Lung (tissue), 12 donors: ENCODE results near the gene ZNF326. TPM values are rescaled to one million over a fixed set of nuclear protein-coding genes. Genes with fewer than 3 reads are reported as not detected.
"Not testable (repeated sequence)": the region's sequence is repeated elsewhere in the genome, so short reads cannot be mapped to it uniquely, and the experiment has no call there.

Source experiments
- ATAC-seq: fragments of 200-7000 bp; cut with Tn5 transposase; one replicate; pipeline ENCODE4 v1.9.1; 2020; ENCODE audit warnings: moderate number of reproducible peaks; ENCODE audit not compliant: insufficient read depth, low FRiP score
- DNase-seq, 3 donors: peaks; one replicate each; pipeline ENCODE4 v3.0.0-alpha.2; 2013 to 2017
- H3K27ac ChIP-seq, 2 donors: one replicate each; pipeline ENCODE4 v1.5.1; 2013; ENCODE audit warnings: mild to moderate bottlenecking in 2 of 2, moderate library complexity in 2 of 2, control low read depth in 1 of 2, inconsistent platforms in 1 of 2, low read depth in 1 of 2, low read length in 1 of 2
- H3K27me3 ChIP-seq, 3 donors: one replicate each; pipeline ENCODE4 v1.5.1; 2013; ENCODE audit warnings: low read length in 2 of 3; ENCODE audit not compliant: control insufficient read depth in 3 of 3, insufficient read depth in 3 of 3
- H3K36me3 ChIP-seq, 4 donors: one replicate each; pipeline ENCODE4 v1.5.1; 2013; ENCODE audit warnings: low read length in 4 of 4, mild to moderate bottlenecking in 1 of 4, moderate library complexity in 1 of 4; ENCODE audit not compliant: control insufficient read depth in 4 of 4, insufficient read depth in 4 of 4
- H3K4me1 ChIP-seq, 5 donors: one replicate each; pipeline ENCODE4 v1.5.1; 2013; ENCODE audit warnings: low read length in 5 of 5, mild to moderate bottlenecking in 2 of 5, moderate library complexity in 1 of 5; ENCODE audit not compliant: control insufficient read depth in 5 of 5, insufficient read depth in 5 of 5
- H3K4me3 ChIP-seq: one replicate; pipeline ENCODE4 v1.5.1; 2013; ENCODE audit warnings: mild to moderate bottlenecking, control low read depth, moderate library complexity
- H3K9ac ChIP-seq, 2 donors: one replicate each; pipeline ENCODE4 v1.5.1; 2013; ENCODE audit warnings: low read length in 2 of 2, control low read depth in 1 of 2; ENCODE audit not compliant: insufficient read depth in 1 of 2
- H3K9me3 ChIP-seq, 4 donors: one replicate each; pipeline ENCODE4 v1.5.1; 2013; ENCODE audit warnings: low read length in 3 of 4, mild to moderate bottlenecking in 1 of 4, moderate library complexity in 1 of 4; ENCODE audit not compliant: control insufficient read depth in 4 of 4, insufficient read depth in 3 of 4
- WGBS, 2 donors: extraction: QIAGEN DNeasy Blood & Tissue Kit; methylation state at CpG; one replicate each; pipeline ENCODE4 v1.1.7; 2013; 5-methylcytosine and 5-hydroxymethylcytosine counted together
- polyA plus RNA-seq, 2 donors: library from polyadenylated mRNA; stranded (reverse); fragments of 200-250 nt; gene quantifications; one replicate each; pipeline ENCODE4 v1.2.1, GENCODE V29; 2013
- total RNA-seq, 2 donors: library from RNA; depleted of rRNA in 1 of 2; stranded (reverse); fragments of >200 nt in 1 of 2; gene quantifications; one replicate each; pipeline ENCODE4 v1.2.1, GENCODE V29; 2014 to 2021
- TF ChIP-seq, protein P1 (sequence below): IDR thresholded peaks from 2 replicates; pipeline ENCODE4 v1.5.1; 2012; ENCODE audit warnings: mild to moderate bottlenecking; ENCODE audit errors: control extremely low read depth, extremely low read depth
- donor health status: control.
- donor health status: control.
- donor health status: Bipolar disorder and iron deficiency.
- donor health status: healthy.
- donor health status: DM: yes; HTN: yes; CAD: no.

ZNF326 gene
- total and polyA plus RNA-seq, 4 donors: 7.2 to 47.1 (median 13.8) TPM

DNA sequence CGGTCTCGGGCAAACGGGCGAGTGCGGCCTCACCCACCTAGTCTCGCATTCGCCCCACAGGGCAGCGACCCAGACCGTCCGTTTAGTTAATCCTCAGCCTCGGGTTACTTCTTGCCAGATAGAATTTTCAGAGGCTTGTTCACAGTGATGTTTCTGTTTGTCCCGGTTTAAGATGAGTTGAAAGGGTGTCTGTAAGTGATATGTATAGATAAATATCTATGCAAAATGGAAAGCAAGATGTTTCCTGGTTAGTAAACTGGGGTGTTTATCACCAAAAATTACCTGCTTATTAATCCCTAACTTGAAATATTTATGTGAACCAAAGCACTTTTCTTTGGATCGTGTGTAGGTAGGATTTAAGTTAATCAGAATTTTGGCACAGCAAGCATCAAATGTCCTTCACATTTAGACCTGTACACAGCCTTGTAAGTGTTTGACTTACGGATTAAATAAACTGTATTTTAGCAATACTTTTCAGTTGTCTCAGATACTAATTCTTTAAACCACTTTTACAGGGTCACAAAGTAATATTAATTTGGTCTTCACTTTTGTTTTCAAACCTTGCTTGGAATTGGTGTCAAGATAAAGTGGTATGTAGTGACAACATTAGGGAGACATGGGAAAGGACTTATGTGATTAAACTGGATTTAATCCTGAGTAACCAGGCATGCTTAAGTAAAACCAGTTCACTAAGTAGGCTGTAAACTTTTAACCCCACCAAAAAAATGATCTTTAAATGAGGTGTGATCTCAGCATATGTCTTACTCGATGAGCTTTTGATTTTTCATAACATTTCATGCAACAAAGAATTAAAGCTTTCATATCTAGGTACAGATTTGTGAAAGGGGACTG, 914 bp downstream of the ZNF326 start:
- Histone ChIP-seq H3K9me3 (no peaks in the 10 kb centered on the region), H3K4me3 (peak overlapping the region; percentile 88), H3K4me1 (peaks cover 1 to 20% (median 6%) of the 10 kb centered on the region in 5 donors), H3K27ac (peak overlapping the region; percentile 99), H3K36me3 (peaks cover 0 to 4% (median 2%) of the 10 kb centered on the region in 4 donors), H3K9ac (peak overlapping the region; percentile 76 to 92), H3K27me3 (no peaks in the 10 kb centered on the region)
- no peak for ATAC-seq
- WGBS, 2 donors: 2 to 3% methylated on average over 15 of the region's 15 CpGs
- TF ChIP-seq, protein P1, sequence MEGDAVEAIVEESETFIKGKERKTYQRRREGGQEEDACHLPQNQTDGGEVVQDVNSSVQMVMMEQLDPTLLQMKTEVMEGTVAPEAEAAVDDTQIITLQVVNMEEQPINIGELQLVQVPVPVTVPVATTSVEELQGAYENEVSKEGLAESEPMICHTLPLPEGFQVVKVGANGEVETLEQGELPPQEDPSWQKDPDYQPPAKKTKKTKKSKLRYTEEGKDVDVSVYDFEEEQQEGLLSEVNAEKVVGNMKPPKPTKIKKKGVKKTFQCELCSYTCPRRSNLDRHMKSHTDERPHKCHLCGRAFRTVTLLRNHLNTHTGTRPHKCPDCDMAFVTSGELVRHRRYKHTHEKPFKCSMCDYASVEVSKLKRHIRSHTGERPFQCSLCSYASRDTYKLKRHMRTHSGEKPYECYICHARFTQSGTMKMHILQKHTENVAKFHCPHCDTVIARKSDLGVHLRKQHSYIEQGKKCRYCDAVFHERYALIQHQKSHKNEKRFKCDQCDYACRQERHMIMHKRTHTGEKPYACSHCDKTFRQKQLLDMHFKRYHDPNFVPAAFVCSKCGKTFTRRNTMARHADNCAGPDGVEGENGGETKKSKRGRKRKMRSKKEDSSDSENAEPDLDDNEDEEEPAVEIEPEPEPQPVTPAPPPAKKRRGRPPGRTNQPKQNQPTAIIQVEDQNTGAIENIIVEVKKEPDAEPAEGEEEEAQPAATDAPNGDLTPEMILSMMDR: no peak
- peak in 2 of 3 donors; percentile 69 to 77 for DNase-seq

DNA sequence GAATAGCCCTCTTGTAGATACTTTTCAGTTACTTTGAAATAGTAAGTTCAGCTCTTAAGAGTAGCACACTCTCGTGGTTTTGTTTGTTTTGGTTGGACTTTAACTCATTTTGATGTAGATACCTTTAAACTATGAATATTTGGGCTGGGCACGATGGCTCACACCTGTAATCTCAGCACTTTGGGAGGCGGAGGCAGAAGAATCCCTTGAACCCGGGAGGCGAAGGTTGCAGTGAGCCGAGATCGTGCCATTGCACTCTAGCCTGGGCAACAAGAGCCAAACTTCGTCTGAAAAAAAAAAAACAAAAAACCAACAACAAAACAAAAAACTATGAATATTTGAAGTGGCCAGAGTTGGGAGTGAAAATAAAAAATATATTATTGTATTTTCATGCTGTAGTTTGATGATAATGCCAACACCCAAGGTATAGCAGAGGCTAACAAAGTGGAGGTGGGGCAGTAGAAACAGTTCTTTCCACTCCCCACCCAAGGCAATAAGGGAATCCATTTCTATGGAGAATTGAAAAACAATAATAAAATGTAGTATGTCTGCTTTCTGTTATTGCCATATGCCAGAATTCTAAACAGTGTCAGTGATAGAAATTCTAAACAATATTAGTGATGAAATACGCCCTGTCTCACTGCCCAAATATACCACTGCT, 1.7 kb downstream of the ZNF326 start:
- H3K9me3 ChIP-seq: no peaks in the 10 kb centered on the region
- peak overlapping the region in 1 of 2 donors; percentile 76 for H3K9ac ChIP-seq
- peaks cover 0 to 4% (median 2%) of the 10 kb centered on the region in 4 donors for H3K36me3 ChIP-seq
- ATAC-seq: no peak
- peaks cover 1 to 20% (median 6%) of the 10 kb centered on the region in 5 donors for H3K4me1 ChIP-seq
- TF ChIP-seq, protein P1: no peak
- WGBS, 2 donors: 49 to 55% methylated on average over 9 of the region's 9 CpGs
- H3K27me3 ChIP-seq: no peaks in the 10 kb centered on the region
- no peak overlapping the region for H3K4me3 ChIP-seq
- H3K27ac ChIP-seq: no peak overlapping the region
- peak in 1 of 3 donors; percentile 12 for DNase-seq

DNA sequence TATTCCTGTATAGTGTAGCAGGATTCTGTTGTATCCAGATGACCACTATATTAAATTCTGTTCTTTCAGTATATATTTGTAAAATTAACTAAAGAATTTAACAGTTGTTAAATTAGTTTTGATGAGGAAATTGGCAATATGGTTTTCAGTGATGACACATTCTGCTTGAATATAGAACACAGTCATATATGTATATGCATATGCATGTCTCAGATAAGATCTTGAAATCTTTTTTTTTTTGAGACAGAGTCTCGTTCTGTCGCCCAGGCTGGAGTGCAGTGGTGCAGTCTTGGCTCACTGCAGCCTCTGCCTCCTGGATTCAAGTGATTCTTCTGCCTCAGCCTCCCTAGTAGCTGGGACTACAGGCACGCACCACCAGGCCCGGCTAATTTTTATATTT, 2.2 kb downstream of the ZNF326 start:
- not testable (repeated sequence) for H3K27ac ChIP-seq, H3K9ac ChIP-seq, ATAC-seq, H3K4me3 ChIP-seq, H3K9me3 ChIP-seq, DNase-seq, H3K36me3 ChIP-seq, H3K27me3 ChIP-seq
- 89 to 94% methylated on average over 4 of the region's 4 CpGs for WGBS, 2 donors
- peaks cover 1 to 20% (median 6%) of the 10 kb centered on the region in 5 donors for H3K4me1 ChIP-seq

DNA sequence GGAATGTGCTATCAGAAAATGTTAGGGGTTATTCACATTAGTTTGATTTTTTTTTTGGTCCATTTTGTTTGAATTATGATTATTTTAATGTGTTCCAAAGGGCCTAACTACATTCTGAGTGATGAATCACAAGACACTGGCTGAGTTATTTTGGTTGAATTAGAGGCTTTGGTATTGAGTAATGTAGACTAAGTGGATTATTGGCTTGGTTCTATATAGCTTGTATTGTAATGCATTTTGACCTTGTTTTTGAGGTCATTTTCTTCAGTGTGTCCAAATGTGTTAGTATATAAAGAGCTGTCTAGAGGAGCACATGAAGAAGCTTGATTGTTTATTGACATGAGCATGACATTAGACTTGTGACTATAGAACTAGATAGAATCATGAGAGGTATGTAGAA, 3.4 kb downstream of the ZNF326 start:
- TF ChIP-seq, protein P1: no peak
- H3K4me1 ChIP-seq: peaks cover 1 to 20% (median 6%) of the 10 kb centered on the region in 5 donors
- DNase-seq: no peak
- no peaks in the 10 kb centered on the region for H3K9me3 ChIP-seq
- H3K36me3 ChIP-seq: peaks cover 0 to 4% (median 2%) of the 10 kb centered on the region in 4 donors
- H3K9ac ChIP-seq: no peak overlapping the region
- no peak for ATAC-seq
- H3K27ac ChIP-seq: no peak overlapping the region
- H3K4me3 ChIP-seq: no peak overlapping the region
- no peaks in the 10 kb centered on the region for H3K27me3 ChIP-seq
